ENCODE data around the gene KIAA0930.

DNA sequence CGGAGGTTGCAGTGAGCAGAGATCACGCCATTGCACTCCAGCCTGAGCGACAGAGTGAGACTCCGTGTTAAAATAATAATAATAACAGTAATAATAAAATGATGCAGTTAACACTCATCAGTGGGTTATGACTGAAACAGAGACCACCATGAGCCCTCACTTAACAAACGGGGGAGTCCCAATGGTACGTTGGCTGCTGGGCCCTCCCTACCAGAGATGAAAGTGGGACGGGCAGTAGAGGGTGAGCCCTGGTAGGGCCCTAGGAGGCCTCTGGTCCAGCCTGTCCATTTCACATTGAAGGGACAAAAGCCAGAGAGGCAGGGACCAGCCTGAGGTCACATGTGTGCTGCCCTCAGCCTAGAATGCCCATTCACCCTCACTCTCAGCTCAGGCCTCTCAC is 13.7 kb upstream of the KIAA0930 start:
- TF ChIP-seq EZH2 (IDR thresholded peaks at IDR 0.05; ENCODE audit: insufficient read depth, poor library complexity, severe bottlenecking) (no peak), EZH2phosphoT487 (IDR thresholded peaks at IDR 0.05; ENCODE audit: insufficient read depth, low read depth) (no peak)

All from GM23248 (cell line).